GM21423 (cell line): ENCODE results near the gene NKD1.
"Not testable (repeated sequence)": the region's sequence is repeated elsewhere in the genome, so short reads cannot be mapped to it uniquely, and the experiment has no call there.

Experiments used
- ATAC-seq: cut with Tn5 transposase; IDR thresholded peaks from one replicate; pipeline ENCODE4 v1.9.1; 2021; ENCODE audit warnings: mild to moderate bottlenecking, moderate library complexity; ENCODE audit not compliant: unreplicated experiment

Gene NKD1

GRCh38 chr16:50576403-50577113, 28.4 kb downstream of the NKD1 start:
- no peak for ATAC-seq

- peak; percentile 52 for ATAC-seq
Measured at GRCh38 chr16:50578137-50578536, 29.9 kb downstream of the NKD1 start.

GRCh38 chr16:50579373-50579772, 31.2 kb downstream of the NKD1 start:
- ATAC-seq, result not testable (repeated sequence)

- no peak for ATAC-seq
Measured at GRCh38 chr16:50580180-50580798, 32.1 kb downstream of the NKD1 start.

GRCh38 chr16:50581845-50582244, 33.6 kb downstream of the NKD1 start:
- no peak for ATAC-seq

- ATAC-seq, result no peak
Measured at GRCh38 chr16:50583211-50583610, 35.0 kb downstream of the NKD1 start.

- ATAC-seq, result no peak
Measured at GRCh38 chr16:50584033-50584722, 36.0 kb downstream of the NKD1 start.

- ATAC-seq, result no peak
Measured at GRCh38 chr16:50585331-50585776, 37.2 kb downstream of the NKD1 start.

- ATAC-seq, result no peak
Measured at GRCh38 chr16:50587543-50587942, 39.3 kb downstream of the NKD1 start.

- no peak for ATAC-seq
Measured at GRCh38 chr16:50588276-50588675, 40.1 kb downstream of the NKD1 start.

- no peak for ATAC-seq
Measured at GRCh38 chr16:50591209-50591608, 43.0 kb downstream of the NKD1 start.

GRCh38 chr16:50591800-50592771, 43.9 kb downstream of the NKD1 start:
- ATAC-seq, result no peak

GRCh38 chr16:50592996-50593395, 44.8 kb downstream of the NKD1 start:
- no peak for ATAC-seq

GRCh38 chr16:50593410-50594150, 45.4 kb downstream of the NKD1 start:
- ATAC-seq, result no peak

- no peak for ATAC-seq
Measured at GRCh38 chr16:50594308-50595260, 46.4 kb downstream of the NKD1 start.

- ATAC-seq, result no peak
Measured at GRCh38 chr16:50595859-50596258, 47.7 kb downstream of the NKD1 start.

GRCh38 chr16:50596762-50597450, 48.7 kb downstream of the NKD1 start:
- no peak for ATAC-seq

GRCh38 chr16:50597563-50598255, 49.5 kb downstream of the NKD1 start:
- ATAC-seq, result no peak
